Coronary artery (tissue), 2 donors: ENCODE measurements around the gene ARSI.

Experiments
- DNase-seq: peaks from one replicate; pipeline ENCODE4 v3.0.0-alpha.2; 2017; ENCODE audit warnings: low spot score
- H3K27ac ChIP-seq, 2 donors: fragments of 200-600 bp; sonication (generic); one replicate each; pipeline ENCODE4 v1.5.1; 2016 to 2019
- H3K4me3 ChIP-seq: fragments of 200-600 bp; sonication (generic); 2 replicates; pipeline ENCODE4 v1.5.1; 2016; ENCODE audit warnings: mild to moderate bottlenecking, moderate library complexity
- CTCF ChIP-seq: fragments of 200-600 bp; sonication (generic); IDR thresholded peaks from one replicate; pipeline ENCODE4 v1.5.1; 2019; ENCODE audit warnings: antibody characterized with exemption

ARSI gene

GRCh38 chr5:150309101-150309885, 6.6 kb upstream of the ARSI start:
- Histone ChIP-seq H3K4me3 (no peak overlapping the region), H3K27ac (peak overlapping the region in 1 of 2 donors; percentile 4)
- no peak for DNase-seq
- TF ChIP-seq CTCF: no peak

- DNase-seq: no peak
- Histone ChIP-seq H3K27ac (no peak overlapping the region), H3K4me3 (no peak overlapping the region)
- no peak for TF ChIP-seq CTCF
These were observed 5.1 kb upstream of the ARSI start for GRCh38 chr5:150307617-150308426.

GRCh38 chr5:150306775-150307174, 4.1 kb upstream of the ARSI start:
- Histone ChIP-seq H3K4me3 (no peak overlapping the region), H3K27ac (no peak overlapping the region)
- DNase-seq: no peak
- no peak for TF ChIP-seq CTCF

GRCh38 chr5:150305557-150305956, 2.9 kb upstream of the ARSI start:
- TF ChIP-seq CTCF: no peak
- Histone ChIP-seq H3K27ac (no peak overlapping the region), H3K4me3 (no peak overlapping the region)
- no peak for DNase-seq

- no peak for TF ChIP-seq CTCF
- Histone ChIP-seq H3K4me3 (no peak overlapping the region), H3K27ac (no peak overlapping the region)
- DNase-seq: no peak
These were observed 2.4 kb upstream of the ARSI start for GRCh38 chr5:150305095-150305494.

- peak overlapping the region in 1 of 2 donors; percentile 70 for H3K27ac ChIP-seq
- TF ChIP-seq CTCF: no peak
- DNase-seq: no peak
- H3K4me3 ChIP-seq: no peak overlapping the region
These were observed 1.9 kb upstream of the ARSI start for GRCh38 chr5:150304481-150305081.
